IMR-90 (cell line): ENCODE data around the gene PCSK6. TPM values are rescaled to one million over a fixed set of nuclear protein-coding genes. Genes with fewer than 3 reads are reported as not detected.
"Not testable (repeated sequence)": the region's sequence is repeated elsewhere in the genome, so short reads cannot be mapped to it uniquely, and the experiment has no call there.

Experiments used
- ATAC-seq: fragments of 200-7000 bp; cut with Tn5 transposase; 2 replicates; pipeline ENCODE4 v1.9.1; 2020; ENCODE audit warnings: low read depth, mild to moderate bottlenecking, moderate library complexity
- BruUV-seq: library from RNA; stranded (reverse); fragments of 400-500 nt; replicated peaks from 2 replicates; lab custom pipeline; 2021; lab: Mats Ljungman, UMichigan
- CTCF ChIA-PET: fragments of 300-600 bp; formaldehyde crosslinking; extraction: SDS; loops from one replicate; lab custom pipeline; 2021; ENCODE audit warnings: antibody characterized with exemption; lab: Yijun Ruan, JAX
- POLR2A ChIA-PET: fragments of 300-600 bp; sonication (Branson Sonifier 250); formaldehyde crosslinking; loops from one replicate; lab custom pipeline; 2022; ENCODE audit warnings: antibody characterized with exemption; ENCODE audit not compliant: unreplicated experiment; lab: Charles Lee
- DNase-seq: peaks from one replicate; pipeline ENCODE4 v3.0.0; 2013
- H2AFZ ChIP-seq: replicated peaks from 2 replicates; pipeline ENCODE3; 2013; ENCODE audit warnings: low read length, mild to moderate bottlenecking; ENCODE audit not compliant: poor library complexity
- H2AK5ac ChIP-seq: 2 replicates; pipeline ENCODE4 v1.6.1; 2013; ENCODE audit warnings: low read depth, low read length, inconsistent platforms
- H2AK9ac ChIP-seq: replicated peaks from 2 replicates; pipeline ENCODE3; 2013; ENCODE audit warnings: mild to moderate bottlenecking, low read depth, low read length, moderate library complexity; ENCODE audit not compliant: poor library complexity
- H2BK120ac ChIP-seq: 2 replicates; pipeline ENCODE4 v1.6.1; 2013; ENCODE audit warnings: low read depth, low read length, inconsistent platforms
- H2BK15ac ChIP-seq: 3 replicates; pipeline ENCODE4 v1.6.1; 2013; ENCODE audit warnings: low read depth, low read length, inconsistent platforms
- H2BK20ac ChIP-seq: 2 replicates; pipeline ENCODE4 v1.6.1; 2013; ENCODE audit warnings: low read depth, mild to moderate bottlenecking, inconsistent platforms, low read length, moderate library complexity
- H2BK5ac ChIP-seq: 2 replicates; pipeline ENCODE4 v1.6.1; 2013; ENCODE audit warnings: mild to moderate bottlenecking, low read depth, low read length, inconsistent platforms; ENCODE audit not compliant: poor library complexity, severe bottlenecking
- H3K14ac ChIP-seq: replicated peaks from 2 replicates; pipeline ENCODE4 v1.6.1; 2013; ENCODE audit warnings: low read depth, low read length, inconsistent platforms
- H3K18ac ChIP-seq: 2 replicates; pipeline ENCODE4 v1.6.1; 2013; ENCODE audit warnings: low read depth, low read length, control low read depth
- H3K23ac ChIP-seq: 2 replicates; pipeline ENCODE4 v1.6.1; 2013; ENCODE audit warnings: low read depth, low read length, inconsistent platforms
- H3K27ac ChIP-seq: 2 replicates; pipeline ENCODE4 v1.5.1; 2013; ENCODE audit warnings: mild to moderate bottlenecking, control low read depth, low read length; ENCODE audit not compliant: insufficient read depth
- H3K27me3 ChIP-seq: 2 replicates; pipeline ENCODE4 v1.6.1; 2013; ENCODE audit warnings: low read length; ENCODE audit not compliant: control insufficient read depth, insufficient read depth
- H3K36me3 ChIP-seq: 2 replicates; pipeline ENCODE4 v1.6.1; 2013; ENCODE audit warnings: low read length, mixed read lengths; ENCODE audit not compliant: control insufficient read depth, insufficient read depth
- H3K4ac ChIP-seq: 2 replicates; pipeline ENCODE4 v1.6.1; 2013; ENCODE audit warnings: low read depth, low read length, inconsistent platforms
- H3K4me1 ChIP-seq: 2 replicates; pipeline ENCODE4 v1.6.1; 2013; ENCODE audit warnings: low read length, mixed read lengths; ENCODE audit not compliant: control insufficient read depth, insufficient read depth
- H3K4me2 ChIP-seq: 2 replicates; pipeline ENCODE4 v1.6.1; 2013; ENCODE audit warnings: low read depth, mild to moderate bottlenecking, control low read depth, low read length, moderate library complexity
- H3K4me3 ChIP-seq: 2 replicates; pipeline ENCODE4 v1.5.1; 2013; ENCODE audit warnings: low read depth, mild to moderate bottlenecking, control low read depth, low read length, moderate library complexity; ENCODE audit not compliant: insufficient read depth
- H3K56ac ChIP-seq: 2 replicates; pipeline ENCODE4 v1.6.1; 2013; ENCODE audit warnings: low read length, inconsistent platforms; ENCODE audit not compliant: insufficient read depth; ENCODE audit errors: extremely low read depth
- H3K79me1 ChIP-seq, 2 experiments: 2 replicates each; pipeline ENCODE4 v1.6.1; 2013; ENCODE audit warnings: low read length in 2 of 2, inconsistent platforms in 1 of 2, low read depth in 1 of 2
- H3K9ac ChIP-seq: 2 replicates; pipeline ENCODE4 v1.6.1; 2013; ENCODE audit warnings: low read depth, low read length, control low read depth
- H3K9me1 ChIP-seq: 2 replicates; pipeline ENCODE4 v1.6.1; 2013; ENCODE audit warnings: low read length, inconsistent platforms; ENCODE audit not compliant: insufficient read depth
- H3K9me3 ChIP-seq: 2 replicates; pipeline ENCODE4 v1.6.1; 2013; ENCODE audit warnings: low read length; ENCODE audit not compliant: control insufficient read depth, insufficient read depth
- H4K20me1 ChIP-seq: 2 replicates; pipeline ENCODE4 v1.6.1; 2013; ENCODE audit warnings: low read length, inconsistent platforms; ENCODE audit not compliant: insufficient read depth
- H4K5ac ChIP-seq: 2 replicates; pipeline ENCODE4 v1.6.1; 2013; ENCODE audit warnings: mild to moderate bottlenecking, low read depth, low read length, control low read depth
- H4K8ac ChIP-seq, 2 experiments: 2 replicates each; pipeline ENCODE4 v1.6.1; 2013; ENCODE audit warnings: low read depth in 2 of 2, low read length in 2 of 2, control low read depth in 1 of 2, inconsistent platforms in 1 of 2
- H4K91ac ChIP-seq: 2 replicates; pipeline ENCODE4 v1.6.1; 2013; ENCODE audit warnings: low read depth, low read length, inconsistent platforms; ENCODE audit not compliant: insufficient read depth
- CHD1 ChIP-seq: IDR thresholded peaks from 2 replicates; pipeline ENCODE4 v1.6.1; 2012; ENCODE audit warnings: low read depth, low read length, improper control_type of control experiment
- WGBS, 2 experiments: methylation state at CpG; one replicate each; pipeline versions ENCODE4 v1.1.5 to v1.1.7; 2013; ENCODE audit warnings: missing lambda C conversion rate in 2 of 2; ENCODE audit not compliant: insufficient read length in 1 of 2; ENCODE audit errors: extremely low coverage in 2 of 2; 5-methylcytosine and 5-hydroxymethylcytosine counted together
- dilution Hi-C: fragments of 300-500 bp; cut with HindIII; formaldehyde crosslinking; loops from one replicate; pipeline ENCODE4 v1.14.3; 2018; ENCODE audit warnings: low sequenced_read_pairs; ENCODE audit not compliant: unreplicated experiment
- in situ Hi-C: fragments of 300-500 bp; cut with MboI; formaldehyde crosslinking; loops from 3 replicates; pipeline ENCODE4 v1.14.3; 2019; ENCODE audit warnings: low sequenced_read_pairs, inconsistent platforms, mixed read lengths
- intact Hi-C: fragments of 100-400 bp; cut with micrococcal nuclease; formaldehyde crosslinking; loops from 2 replicates; pipeline ENCODE4 v1.10.0; 2022
- polyA plus RNA-seq, 3 experiments: library from polyadenylated mRNA; depleted of rRNA; stranded (reverse); fragments of >200 nt; gene quantifications; 2 replicates each; pipeline ENCODE4 v1.2.3, GENCODE V29; 2012; ENCODE audit warnings: low replicate concordance in 1 of 3
- total RNA-seq: library from RNA; depleted of rRNA; stranded (reverse); fragments of >200 nt; gene quantifications from 2 replicates; pipeline ENCODE4 v1.2.3, GENCODE V29; 2012

The PCSK6 gene
- total and polyA plus RNA-seq, 2 of the 4 experiments (the other 2 are of a cell fraction): not detected

GRCh38 chr15:101455291-101456025, 34.0 kb downstream of the PCSK6 start:
- H3K9me1 ChIP-seq: no peaks in the 10 kb centered on the region
- ChIA-PET CTCF (no interaction called here), POLR2A (no interaction called here)
- DNase-seq: no peak
- H3K9ac ChIP-seq: no peak overlapping the region
- H3K4me3 ChIP-seq: no peak overlapping the region
- ATAC-seq: no peak
- no peak overlapping the region for H2BK5ac ChIP-seq
- H3K27me3 ChIP-seq: peaks cover 24% of the 10 kb centered on the region
- no peak for TF ChIP-seq CHD1
- BruUV-seq: no TSS peak
- no peaks in the 10 kb centered on the region for H3K9me3 ChIP-seq
- intact Hi-C loops (no loop called here), dilution Hi-C loops (no loop called here), in situ Hi-C loops (no loop called here)
- H3K18ac ChIP-seq: no peak overlapping the region
- H3K36me3 ChIP-seq: no peaks in the 10 kb centered on the region
- no peak overlapping the region for H2BK15ac ChIP-seq
- H2BK120ac ChIP-seq: no peak overlapping the region
- no peak overlapping the region for H4K8ac ChIP-seq
- no peak overlapping the region for H3K4me2 ChIP-seq
- H2AFZ ChIP-seq: no peak overlapping the region
- H3K56ac ChIP-seq: no peak overlapping the region
- H4K5ac ChIP-seq: no peak overlapping the region
- no peak overlapping the region for H3K4ac ChIP-seq
- no peaks in the 10 kb centered on the region for H3K4me1 ChIP-seq
- no peak overlapping the region for H2BK20ac ChIP-seq
- no peak overlapping the region for H3K23ac ChIP-seq
- H2AK9ac ChIP-seq: no peak overlapping the region
- H3K27ac ChIP-seq: no peak overlapping the region
- H4K91ac ChIP-seq: no peak overlapping the region
- no peaks in the 10 kb centered on the region for H3K79me1 ChIP-seq
- no peak overlapping the region for H2AK5ac ChIP-seq
- no peaks in the 10 kb centered on the region; the same call in 1 of the 2 replicates for H4K20me1 ChIP-seq
- no CpG with 5 or more reads among the region's 11 CpGs for WGBS, 2 experiments
- H3K14ac ChIP-seq: no peak overlapping the region

GRCh38 chr15:101454781-101455180, 34.7 kb downstream of the PCSK6 start:
- H3K14ac ChIP-seq, H3K4me2 ChIP-seq, POLR2A ChIA-PET, CTCF ChIA-PET, H3K9me3 ChIP-seq, BruUV-seq, H2BK120ac ChIP-seq, H4K91ac ChIP-seq, dilution Hi-C loops, ATAC-seq, DNase-seq, H3K4me1 ChIP-seq, H2AFZ ChIP-seq, H3K36me3 ChIP-seq, H2BK15ac ChIP-seq, H4K8ac ChIP-seq, H3K9ac ChIP-seq, H3K79me1 ChIP-seq, H4K5ac ChIP-seq, H2BK20ac ChIP-seq, H3K27ac ChIP-seq, in situ Hi-C loops, H2AK9ac ChIP-seq, intact Hi-C loops, H3K4me3 ChIP-seq, H2BK5ac ChIP-seq, H3K23ac ChIP-seq, H4K20me1 ChIP-seq, H3K56ac ChIP-seq, H2AK5ac ChIP-seq, H3K18ac ChIP-seq, H3K9me1 ChIP-seq, H3K4ac ChIP-seq: not testable (repeated sequence)
- peaks cover 29% of the 10 kb centered on the region for H3K27me3 ChIP-seq
- WGBS, 2 experiments: no CpG with 5 or more reads among the region's 5 CpGs
